Liver (tissue), 9 donors: Measurements from ENCODE around the gene KRT76. TPM values are rescaled to one million over a fixed set of nuclear protein-coding genes. Genes with fewer than 3 reads are reported as not detected.
"Not testable (repeated sequence)": the region's sequence is repeated elsewhere in the genome, so short reads cannot be mapped to it uniquely, and the experiment has no call there.

Experiments
- DNase-seq: peaks from one replicate; pipeline ENCODE4 v3.0.0-alpha.2; 2017; ENCODE audit warnings: low spot score
- H3K27ac ChIP-seq, 2 donors: one replicate each; pipeline ENCODE4 v1.7.0; 2013; ENCODE audit warnings: inconsistent platforms in 2 of 2, low read length in 2 of 2, control low read depth in 1 of 2, low read depth in 1 of 2, mild to moderate bottlenecking in 1 of 2
- H3K27me3 ChIP-seq, 4 donors: one replicate each; pipeline versions ENCODE4 v1.6.1 to v1.7.0; 2013; ENCODE audit warnings: low read length in 3 of 4, inconsistent platforms in 1 of 4, mild to moderate bottlenecking in 1 of 4, moderate library complexity in 1 of 4; ENCODE audit not compliant: control insufficient read depth in 4 of 4, insufficient read depth in 4 of 4
- H3K36me3 ChIP-seq, 4 donors: one replicate each; pipeline versions ENCODE4 v1.6.1 to v1.7.0; 2013; ENCODE audit warnings: low read length in 3 of 4, mild to moderate bottlenecking in 3 of 4, low read depth in 1 of 4, moderate library complexity in 1 of 4; ENCODE audit not compliant: control insufficient read depth in 4 of 4, insufficient read depth in 3 of 4
- H3K4me1 ChIP-seq, 4 donors: one replicate each; pipeline versions ENCODE4 v1.6.1 to v1.7.0; 2013; ENCODE audit warnings: low read length in 3 of 4, mild to moderate bottlenecking in 3 of 4, moderate library complexity in 1 of 4; ENCODE audit not compliant: control insufficient read depth in 4 of 4, insufficient read depth in 4 of 4
- H3K4me3 ChIP-seq, 3 donors: one replicate each; pipeline versions ENCODE4 v1.6.1 to v1.7.0; 2013; ENCODE audit warnings: low read length in 3 of 3, control low read depth in 1 of 3, low read depth in 1 of 3, mild to moderate bottlenecking in 1 of 3
- H3K9ac ChIP-seq, 2 donors: one replicate each; pipeline ENCODE4 v1.7.0; 2013; ENCODE audit warnings: low read length in 2 of 2, mild to moderate bottlenecking in 2 of 2, moderate library complexity in 2 of 2, control low read depth in 1 of 2, low read depth in 1 of 2
- H3K9me3 ChIP-seq, 4 donors: one replicate each; pipeline versions ENCODE4 v1.6.1 to v1.7.0; 2013; ENCODE audit warnings: low read length in 3 of 4; ENCODE audit not compliant: control insufficient read depth in 4 of 4
- EGR1 ChIP-seq, 2 donors: IDR thresholded peaks; 2 replicates each; pipeline ENCODE4 v1.6.1; 2016 to 2018; ENCODE audit warnings: antibody characterized with exemption in 2 of 2, low read depth in 2 of 2
- FOXA1 ChIP-seq: IDR thresholded peaks from 2 replicates; pipeline ENCODE4 v1.6.1; 2016; ENCODE audit warnings: antibody characterized with exemption
- FOXA2 ChIP-seq: IDR thresholded peaks from 2 replicates; pipeline ENCODE4 v1.6.1; 2016; ENCODE audit warnings: antibody characterized with exemption
- GABPA ChIP-seq, 2 donors: IDR thresholded peaks in 1 of 2; conservative IDR thresholded peaks in 1 of 2; 2 replicates each; pipeline ENCODE4 v1.6.1; 2016; ENCODE audit warnings: antibody characterized with exemption in 2 of 2, mild to moderate bottlenecking in 1 of 2, moderate library complexity in 1 of 2
- HNF4A ChIP-seq, 2 donors: conservative IDR thresholded peaks; 2 replicates each; pipeline ENCODE4 v1.6.1; 2016; ENCODE audit warnings: antibody characterized with exemption in 2 of 2, mild to moderate bottlenecking in 2 of 2
- HNF4G ChIP-seq: IDR thresholded peaks from 2 replicates; pipeline ENCODE4 v1.6.1; 2016; ENCODE audit warnings: antibody characterized with exemption
- NR2F2 ChIP-seq: IDR thresholded peaks from 2 replicates; pipeline ENCODE4 v1.6.1; 2016; ENCODE audit warnings: antibody characterized with exemption
- RAD21 ChIP-seq, 2 donors: IDR thresholded peaks; 2 replicates each; pipeline ENCODE4 v1.6.1; 2016; ENCODE audit warnings: antibody characterized with exemption in 2 of 2, mild to moderate bottlenecking in 2 of 2
- RXRA ChIP-seq, 2 donors: IDR thresholded peaks; 2 replicates each; pipeline ENCODE4 v1.6.1; 2017 to 2018; ENCODE audit warnings: antibody characterized with exemption in 2 of 2, mild to moderate bottlenecking in 1 of 2
- SP1 ChIP-seq: IDR thresholded peaks from 2 replicates; pipeline ENCODE4 v1.6.1; 2018; ENCODE audit warnings: antibody characterized with exemption, mild to moderate bottlenecking
- TAF1 ChIP-seq: conservative IDR thresholded peaks from 2 replicates; pipeline ENCODE4 v1.6.1; 2016; ENCODE audit warnings: antibody characterized with exemption, mild to moderate bottlenecking
- YY1 ChIP-seq: IDR thresholded peaks from 2 replicates; pipeline ENCODE4 v1.6.1; 2016; ENCODE audit warnings: antibody characterized with exemption, mild to moderate bottlenecking
- WGBS: extraction: QIAGEN DNeasy Blood & Tissue Kit; methylation state at CpG from one replicate; pipeline ENCODE4 v1.1.7; 2013; 5-methylcytosine and 5-hydroxymethylcytosine counted together
- polyA plus RNA-seq, 2 donors: library from polyadenylated mRNA; stranded (reverse) in 1 of 2; unstranded in 1 of 2; fragments of 200-250 nt in 1 of 2; fragments of >200 nt in 1 of 2; fragmentation: Nextera tagmentation in 1 of 2; extraction: Ambion mirVana in 1 of 2; gene quantifications; one replicate each; pipeline versions ENCODE4 v1.2.1 to v1.2.3, GENCODE V29; 2013 to 2015
- total RNA-seq, 2 donors: library from RNA; depleted of rRNA; stranded (reverse); fragments of >200 nt; gene quantifications; one replicate each; pipeline ENCODE4 v1.2.3, GENCODE V29; 2014
- TF ChIP-seq, protein P1 (sequence below): fragments of 150-350 bp; IDR thresholded peaks from 2 replicates; pipeline ENCODE4 v1.5.1; 2017; ENCODE audit warnings: improper control_type of control experiment, low read depth, low read length; ENCODE audit not compliant: missing input control
- TF ChIP-seq, protein P2 (sequence below): IDR thresholded peaks from 2 replicates; pipeline ENCODE4 v1.6.1; 2016; ENCODE audit warnings: antibody characterized with exemption, mild to moderate bottlenecking
- TF ChIP-seq, protein P3 (sequence below): IDR thresholded peaks from 2 replicates; pipeline ENCODE4 v1.6.1; 2016; ENCODE audit warnings: antibody characterized with exemption
- TF ChIP-seq, protein P4 (sequence below): IDR thresholded peaks from 2 replicates; pipeline ENCODE4 v1.6.1; 2016; ENCODE audit warnings: antibody characterized with exemption
- TF ChIP-seq, protein P5 (sequence below): IDR thresholded peaks from 2 replicates; pipeline ENCODE4 v1.6.1; 2016; ENCODE audit warnings: antibody characterized with exemption
- donor health status: healthy.
- donor health status: healthy.
- donor health status: healthy.
- donor health status: healthy.
- donor health status: healthy.

The KRT76 gene
- total and polyA plus RNA-seq, 4 donors, result not detected

DNA sequence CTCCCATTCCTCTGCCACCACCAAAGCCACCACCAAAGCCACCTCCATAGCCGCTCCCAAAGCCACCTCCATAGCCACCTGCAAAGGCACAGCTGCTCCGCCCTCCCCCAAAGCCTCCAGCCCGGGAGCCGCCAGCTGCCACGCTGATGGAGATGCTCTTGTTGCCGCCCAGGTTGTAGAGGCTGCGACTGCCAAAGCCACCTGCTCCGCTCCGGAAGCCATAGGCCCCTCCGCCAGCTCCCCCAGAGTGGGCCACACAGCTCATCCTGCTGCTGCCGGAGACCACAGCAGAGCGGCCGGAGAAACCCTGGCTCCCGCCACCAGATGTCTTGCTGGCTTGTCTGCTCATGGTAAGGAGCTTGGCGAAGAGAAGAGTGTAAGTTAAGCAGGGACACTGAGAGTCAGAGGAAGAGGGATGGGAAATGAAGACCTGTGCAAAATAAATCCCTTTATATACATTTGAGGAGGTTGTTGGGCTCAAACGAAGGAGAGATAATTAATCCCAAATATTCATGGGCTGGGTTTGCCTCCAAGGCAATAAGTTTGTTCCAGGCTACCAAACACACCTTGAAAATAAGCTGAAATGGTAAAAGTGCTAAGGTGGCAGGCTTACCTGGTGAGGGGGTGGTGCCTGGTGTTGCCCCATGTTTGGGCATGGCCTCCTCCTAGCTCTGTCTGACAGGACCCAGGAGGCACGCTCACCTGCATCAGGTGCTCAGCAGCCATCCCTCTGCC lies 18.7 kb upstream of the KRT76 start, which contains the start of gene KRT3:
Gene KRT3 (minus strand): TSS at position 424 of the 735 bp plus-strand sequence. CDS start 75 bp downstream, at position 349.
- H3K27ac ChIP-seq, result no peak within 1 kb of the TSS
- WGBS, result 91% methylated on average over 17 of the region's 17 CpGs
- DNase-seq, result no peak
- TF ChIP-seq RAD21 (IDR thresholded peaks at IDR 0.05) (no peak), HNF4G (no peak), TAF1 (no peak), SP1 (no peak), YY1 (no peak), EGR1 (IDR thresholded peaks at IDR 0.05; ENCODE audit: low read depth in 2 of 2) (no peak), FOXA1 (no peak), NR2F2 (no peak), GABPA (IDR thresholded peaks at IDR 0.05 in 1 of 2, conservative IDR thresholded peaks at IDR 0.05 in 1 of 2) (no peak), FOXA2 (no peak), RXRA (IDR thresholded peaks at IDR 0.05) (no peak), HNF4A (conservative IDR thresholded peaks at IDR 0.05) (no peak)
- TF ChIP-seq, protein P1, sequence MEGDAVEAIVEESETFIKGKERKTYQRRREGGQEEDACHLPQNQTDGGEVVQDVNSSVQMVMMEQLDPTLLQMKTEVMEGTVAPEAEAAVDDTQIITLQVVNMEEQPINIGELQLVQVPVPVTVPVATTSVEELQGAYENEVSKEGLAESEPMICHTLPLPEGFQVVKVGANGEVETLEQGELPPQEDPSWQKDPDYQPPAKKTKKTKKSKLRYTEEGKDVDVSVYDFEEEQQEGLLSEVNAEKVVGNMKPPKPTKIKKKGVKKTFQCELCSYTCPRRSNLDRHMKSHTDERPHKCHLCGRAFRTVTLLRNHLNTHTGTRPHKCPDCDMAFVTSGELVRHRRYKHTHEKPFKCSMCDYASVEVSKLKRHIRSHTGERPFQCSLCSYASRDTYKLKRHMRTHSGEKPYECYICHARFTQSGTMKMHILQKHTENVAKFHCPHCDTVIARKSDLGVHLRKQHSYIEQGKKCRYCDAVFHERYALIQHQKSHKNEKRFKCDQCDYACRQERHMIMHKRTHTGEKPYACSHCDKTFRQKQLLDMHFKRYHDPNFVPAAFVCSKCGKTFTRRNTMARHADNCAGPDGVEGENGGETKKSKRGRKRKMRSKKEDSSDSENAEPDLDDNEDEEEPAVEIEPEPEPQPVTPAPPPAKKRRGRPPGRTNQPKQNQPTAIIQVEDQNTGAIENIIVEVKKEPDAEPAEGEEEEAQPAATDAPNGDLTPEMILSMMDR, result no peak
- TF ChIP-seq, protein P2, sequence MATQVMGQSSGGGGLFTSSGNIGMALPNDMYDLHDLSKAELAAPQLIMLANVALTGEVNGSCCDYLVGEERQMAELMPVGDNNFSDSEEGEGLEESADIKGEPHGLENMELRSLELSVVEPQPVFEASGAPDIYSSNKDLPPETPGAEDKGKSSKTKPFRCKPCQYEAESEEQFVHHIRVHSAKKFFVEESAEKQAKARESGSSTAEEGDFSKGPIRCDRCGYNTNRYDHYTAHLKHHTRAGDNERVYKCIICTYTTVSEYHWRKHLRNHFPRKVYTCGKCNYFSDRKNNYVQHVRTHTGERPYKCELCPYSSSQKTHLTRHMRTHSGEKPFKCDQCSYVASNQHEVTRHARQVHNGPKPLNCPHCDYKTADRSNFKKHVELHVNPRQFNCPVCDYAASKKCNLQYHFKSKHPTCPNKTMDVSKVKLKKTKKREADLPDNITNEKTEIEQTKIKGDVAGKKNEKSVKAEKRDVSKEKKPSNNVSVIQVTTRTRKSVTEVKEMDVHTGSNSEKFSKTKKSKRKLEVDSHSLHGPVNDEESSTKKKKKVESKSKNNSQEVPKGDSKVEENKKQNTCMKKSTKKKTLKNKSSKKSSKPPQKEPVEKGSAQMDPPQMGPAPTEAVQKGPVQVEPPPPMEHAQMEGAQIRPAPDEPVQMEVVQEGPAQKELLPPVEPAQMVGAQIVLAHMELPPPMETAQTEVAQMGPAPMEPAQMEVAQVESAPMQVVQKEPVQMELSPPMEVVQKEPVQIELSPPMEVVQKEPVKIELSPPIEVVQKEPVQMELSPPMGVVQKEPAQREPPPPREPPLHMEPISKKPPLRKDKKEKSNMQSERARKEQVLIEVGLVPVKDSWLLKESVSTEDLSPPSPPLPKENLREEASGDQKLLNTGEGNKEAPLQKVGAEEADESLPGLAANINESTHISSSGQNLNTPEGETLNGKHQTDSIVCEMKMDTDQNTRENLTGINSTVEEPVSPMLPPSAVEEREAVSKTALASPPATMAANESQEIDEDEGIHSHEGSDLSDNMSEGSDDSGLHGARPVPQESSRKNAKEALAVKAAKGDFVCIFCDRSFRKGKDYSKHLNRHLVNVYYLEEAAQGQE, result no peak
- TF ChIP-seq, protein P3, sequence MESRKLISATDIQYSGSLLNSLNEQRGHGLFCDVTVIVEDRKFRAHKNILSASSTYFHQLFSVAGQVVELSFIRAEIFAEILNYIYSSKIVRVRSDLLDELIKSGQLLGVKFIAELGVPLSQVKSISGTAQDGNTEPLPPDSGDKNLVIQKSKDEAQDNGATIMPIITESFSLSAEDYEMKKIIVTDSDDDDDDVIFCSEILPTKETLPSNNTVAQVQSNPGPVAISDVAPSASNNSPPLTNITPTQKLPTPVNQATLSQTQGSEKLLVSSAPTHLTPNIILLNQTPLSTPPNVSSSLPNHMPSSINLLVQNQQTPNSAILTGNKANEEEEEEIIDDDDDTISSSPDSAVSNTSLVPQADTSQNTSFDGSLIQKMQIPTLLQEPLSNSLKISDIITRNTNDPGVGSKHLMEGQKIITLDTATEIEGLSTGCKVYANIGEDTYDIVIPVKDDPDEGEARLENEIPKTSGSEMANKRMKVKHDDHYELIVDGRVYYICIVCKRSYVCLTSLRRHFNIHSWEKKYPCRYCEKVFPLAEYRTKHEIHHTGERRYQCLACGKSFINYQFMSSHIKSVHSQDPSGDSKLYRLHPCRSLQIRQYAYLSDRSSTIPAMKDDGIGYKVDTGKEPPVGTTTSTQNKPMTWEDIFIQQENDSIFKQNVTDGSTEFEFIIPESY, result no peak
- TF ChIP-seq, protein P4, sequence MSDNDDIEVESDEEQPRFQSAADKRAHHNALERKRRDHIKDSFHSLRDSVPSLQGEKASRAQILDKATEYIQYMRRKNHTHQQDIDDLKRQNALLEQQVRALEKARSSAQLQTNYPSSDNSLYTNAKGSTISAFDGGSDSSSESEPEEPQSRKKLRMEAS, result no peak
- TF ChIP-seq, protein P5, sequence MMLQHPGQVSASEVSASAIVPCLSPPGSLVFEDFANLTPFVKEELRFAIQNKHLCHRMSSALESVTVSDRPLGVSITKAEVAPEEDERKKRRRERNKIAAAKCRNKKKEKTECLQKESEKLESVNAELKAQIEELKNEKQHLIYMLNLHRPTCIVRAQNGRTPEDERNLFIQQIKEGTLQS, result no peak
- no peaks in the 10 kb centered on the region for H3K36me3 ChIP-seq
- no peak within 1 kb of the TSS for H3K4me3 ChIP-seq
- H3K27me3 ChIP-seq, result no peaks in the 10 kb centered on the region
- no peaks in the 10 kb centered on the region for H3K9me3 ChIP-seq
- H3K4me1 ChIP-seq, result no peaks in the 10 kb centered on the region
- no peak within 1 kb of the TSS for H3K9ac ChIP-seq

DNA sequence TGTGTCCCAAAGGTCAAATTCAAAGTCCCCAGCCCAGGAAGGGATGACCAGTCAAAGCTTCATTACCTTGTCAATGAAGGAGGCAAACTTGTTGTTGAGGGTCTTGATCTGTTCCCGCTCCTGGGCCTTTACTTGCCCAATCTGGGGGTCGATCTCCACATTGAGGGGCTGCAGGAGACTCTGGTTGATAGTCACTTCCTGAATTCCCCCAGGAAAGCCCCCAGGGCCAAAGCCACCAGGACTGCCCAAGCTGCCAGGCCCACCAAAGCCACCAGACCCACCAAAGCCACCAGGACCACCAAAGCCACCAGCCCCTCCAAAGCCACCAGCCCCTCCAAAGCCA lies 18.2 kb upstream of the KRT76 start:
- H3K4me1 ChIP-seq, H3K9ac ChIP-seq, H3K36me3 ChIP-seq, DNase-seq, H3K27ac ChIP-seq, H3K4me3 ChIP-seq, H3K27me3 ChIP-seq, H3K9me3 ChIP-seq: not testable (repeated sequence)
- 96% methylated on average over 2 of the region's 2 CpGs for WGBS
